H1 (cell line): Measurements from ENCODE around the gene WNT1. TPM values are rescaled to one million over a fixed set of nuclear protein-coding genes. Genes with fewer than 3 reads are reported as not detected.

Source experiments
- BCL11A ChIP-seq, 2 experiments: IDR thresholded peaks; one replicate each; pipeline ENCODE4 v1.6.1; 2011; ENCODE audit warnings: low read depth in 2 of 2, low read length in 2 of 2, mild to moderate bottlenecking in 2 of 2
- GTF2F1 ChIP-seq: IDR thresholded peaks from 2 replicates; pipeline ENCODE4 v1.6.1; 2012; ENCODE audit warnings: low read depth, low read length, improper control_type of control experiment, borderline replicate concordance
- POLR2AphosphoS5 ChIP-seq: IDR thresholded peaks from 2 replicates; pipeline ENCODE4 v1.6.1; 2011; ENCODE audit warnings: low read depth, low read length
- RFX5 ChIP-seq: IDR thresholded peaks from 2 replicates; pipeline ENCODE4 v1.6.1; 2011; ENCODE audit warnings: low read depth, low read length, improper control_type of control experiment, borderline replicate concordance
- RNF2 ChIP-seq: fragments of 200-900, 300-1000 bp; sonication (generic); IDR thresholded peaks from 2 replicates; pipeline ENCODE4 v1.7.1; 2016; ENCODE audit warnings: borderline replicate concordance, low read depth, mild to moderate bottlenecking, antibody characterized with exemption, low read length; ENCODE audit not compliant: poor library complexity, severe bottlenecking; ENCODE audit errors: missing control alignments
- SAP30 ChIP-seq: fragments of 300-600 bp; sonication (generic); IDR thresholded peaks from 2 replicates; pipeline ENCODE4 v1.7.1; 2012; ENCODE audit warnings: low read length, moderate library complexity, mild to moderate bottlenecking, inconsistent platforms; ENCODE audit not compliant: insufficient read depth, insufficient replicate concordance
- SP1 ChIP-seq: IDR thresholded peaks from 2 replicates; pipeline ENCODE4 v1.6.1; 2011; ENCODE audit warnings: low read depth, low read length
- polyA plus RNA-seq, 7 experiments: library from polyadenylated mRNA; depleted of rRNA in 3 of 7; stranded (reverse) in 5 of 7; unstranded in 2 of 7; fragments of >200 nt in 5 of 7; fragments of 200-250 nt in 2 of 7; gene quantifications; 1 replicate in 5 of 7; 2 replicates in 1 of 7; 4 replicates in 1 of 7; pipeline versions ENCODE4 v1.2.1 to v1.2.3, GENCODE V29; 2011 to 2013; ENCODE audit warnings: missing spikeins in 2 of 7, mixed read lengths in 2 of 7
- total RNA-seq: library from RNA; stranded (reverse); fragmentation: NEBNext Ultra II Directional; extraction: Animal tissue kit (Norgen Biotek cat#: 25700); gene quantifications from 2 replicates; pipeline ENCODE4 v1.2.1, GENCODE V29; 2021

WNT1 gene
- total and polyA plus RNA-seq, 2 of the 8 experiments (the other 6 are each of a cell fraction or from before 2014, with no cell fraction given), result not detected

GRCh38 chr12:48940181-48940580 lies 37.9 kb upstream of the WNT1 start (continued):
- no peak for TF ChIP-seq BCL11A (IDR thresholded peaks at IDR 0.05; ENCODE audit: low read depth in 2 of 2, low read length in 2 of 2)
- no peak for TF ChIP-seq RNF2
- no peak for TF ChIP-seq RFX5
- TF ChIP-seq POLR2AphosphoS5, result no peak
- TF ChIP-seq GTF2F1, result no peak
- no peak for TF ChIP-seq SP1
- TF ChIP-seq SAP30, result no peak
- TF ChIP-seq, all 59 proteins: peak for 0
